Measurements from ENCODE around the gene TAF1.
A peak's percentile ranks its signal among the peaks of the same experiment; 100 is the strongest.
"Not testable (repeated sequence)": the region's sequence is repeated elsewhere in the genome, so short reads cannot be mapped to it uniquely, and the experiment has no call there.

Gene TAF1

GRCh38 chrX:71365875-71366673 is at the start of gene TAF1:
Gene TAF1, plus strand, starts transcription at chrX:71366357. Its CDS starts 18 bp downstream, at chrX:71366375.
- no peak for TF ChIP-seq ZNF384 (IDR thresholded peaks at IDR 0.05)
- TF ChIP-seq L3MBTL2 (conservative IDR thresholded peaks at IDR 0.05): 0 out of 2 replicates have a peak, but pooled peaks have one; percentile 6
- no peak for TF ChIP-seq PKNOX1 (IDR thresholded peaks at IDR 0.05)
- no peak for TF ChIP-seq BHLHE40 (IDR thresholded peaks at IDR 0.05; ENCODE audit: borderline replicate concordance)
- TF ChIP-seq ELF4 (IDR thresholded peaks at IDR 0.05): peak; percentile 94
- TF ChIP-seq FOXK2 (IDR thresholded peaks at IDR 0.05): no peak
- no peak for TF ChIP-seq NFRKB (IDR thresholded peaks at IDR 0.05)
- TF ChIP-seq SUZ12 (IDR thresholded peaks at IDR 0.05): no peak
- DNase-seq (ENCODE audit: extremely low spot score): peak; percentile 90
- CTCF ChIA-PET: no interaction called here
- POLR2A ChIA-PET: interaction anchor here (0.6 to 2.0 kb wide), 15 partner anchors 10 to 405 kb away, joined by 3 to 16 read pairs (median 4); partner anchors contain the start of genes GJB1, NONO and OGT

GRCh38 chrX:71316959-71317358 is 49.2 kb upstream of the TAF1 start:
- POLR2A ChIA-PET; CTCF ChIA-PET; DNase-seq (ENCODE audit: extremely low spot score): not testable (repeated sequence)

GRCh38 chrX:71320126-71320525 is 46.0 kb upstream of the TAF1 start:
- CTCF ChIA-PET: no interaction called here
- TF ChIP-seq SUZ12 (IDR thresholded peaks at IDR 0.05) (no peak), LEF1 (IDR thresholded peaks at IDR 0.05; ENCODE audit: borderline replicate concordance) (no peak), FOXM1 (IDR thresholded peaks at IDR 0.05; ENCODE audit: borderline replicate concordance) (no peak), BHLHE40 (IDR thresholded peaks at IDR 0.05; ENCODE audit: borderline replicate concordance) (no peak), HDGF (IDR thresholded peaks at IDR 0.05; ENCODE audit: borderline replicate concordance) (no peak), ARNT (IDR thresholded peaks at IDR 0.05) (no peak), PKNOX1 (IDR thresholded peaks at IDR 0.05) (no peak), ELF4 (IDR thresholded peaks at IDR 0.05) (no peak), NFRKB (IDR thresholded peaks at IDR 0.05) (no peak), TARDBP (IDR thresholded peaks at IDR 0.05) (no peak), CTBP1 (IDR thresholded peaks at IDR 0.05; ENCODE audit: borderline replicate concordance) (no peak), ZNF384 (IDR thresholded peaks at IDR 0.05) (no peak), FOXK2 (IDR thresholded peaks at IDR 0.05) (no peak), L3MBTL2 (conservative IDR thresholded peaks at IDR 0.05) (no peak), FOXA1 (IDR thresholded peaks at IDR 0.05) (no peak)
- POLR2A ChIA-PET: no interaction called here
- DNase-seq (ENCODE audit: extremely low spot score): no peak

GRCh38 chrX:71321731-71322130 is 44.4 kb upstream of the TAF1 start:
- ChIA-PET POLR2A (no interaction called here), CTCF (no interaction called here)
- no peak for DNase-seq (ENCODE audit: extremely low spot score)
- TF ChIP-seq CTBP1 (IDR thresholded peaks at IDR 0.05; ENCODE audit: borderline replicate concordance) (no peak), PKNOX1 (IDR thresholded peaks at IDR 0.05) (no peak), L3MBTL2 (conservative IDR thresholded peaks at IDR 0.05) (no peak), TARDBP (IDR thresholded peaks at IDR 0.05) (no peak), LEF1 (IDR thresholded peaks at IDR 0.05; ENCODE audit: borderline replicate concordance) (no peak)

- CTCF ChIA-PET; POLR2A ChIA-PET; DNase-seq (ENCODE audit: extremely low spot score): not testable (repeated sequence)
Observed at GRCh38 chrX:71324452-71324851, 41.7 kb upstream of the TAF1 start.

GRCh38 chrX:71326394-71326793 is 39.8 kb upstream of the TAF1 start:
- no peak for TF ChIP-seq LEF1 (IDR thresholded peaks at IDR 0.05; ENCODE audit: borderline replicate concordance)

GRCh38 chrX:71349151-71349665 is 16.9 kb upstream of the TAF1 start:
- DNase-seq (ENCODE audit: extremely low spot score); POLR2A ChIA-PET; CTCF ChIA-PET: not testable (repeated sequence)

More at GRCh38 chrX:71326394-71326793, 39.8 kb upstream of the TAF1 start:
- ChIA-PET CTCF (no interaction called here), POLR2A (no interaction called here)
- DNase-seq (ENCODE audit: extremely low spot score): no peak

GRCh38 chrX:71349867-71350266 is 16.3 kb upstream of the TAF1 start:
- CTCF ChIA-PET: interaction anchor here (0.6 kb wide), 1 partner anchor 95 kb away, joined by 3 read pairs; no protein-coding TSS in a partner anchor
- DNase-seq (ENCODE audit: extremely low spot score); POLR2A ChIA-PET: not testable (repeated sequence)

- DNase-seq (ENCODE audit: extremely low spot score); CTCF ChIA-PET: not testable (repeated sequence)
- POLR2A ChIA-PET: interaction anchor here (0.7 kb wide), 1 partner anchor 13 kb away, joined by 3 read pairs; the partner anchor contains the start of gene TAF1
Observed at GRCh38 chrX:71352439-71352838, 13.7 kb upstream of the TAF1 start.

All from HEK293T (cell line).